GM12801 (cell line): Measurements from ENCODE around the gene ARMC3.

Experiments used
- CTCF ChIP-seq: IDR thresholded peaks from one replicate; pipeline ENCODE4 v1.5.1; 2011; ENCODE audit warnings: control low read depth; ENCODE audit not compliant: insufficient read length; ENCODE audit errors: extremely low read depth

Gene ARMC3

GRCh38 chr10:23065181-23065948, 137.5 kb downstream of the ARMC3 start:
- no peak for TF ChIP-seq CTCF

- TF ChIP-seq CTCF = no peak
Measured at GRCh38 chr10:23067337-23067736, 139.5 kb downstream of the ARMC3 start.

GRCh38 chr10:23067939-23068775, 140.3 kb downstream of the ARMC3 start:
- TF ChIP-seq CTCF = no peak

DNA sequence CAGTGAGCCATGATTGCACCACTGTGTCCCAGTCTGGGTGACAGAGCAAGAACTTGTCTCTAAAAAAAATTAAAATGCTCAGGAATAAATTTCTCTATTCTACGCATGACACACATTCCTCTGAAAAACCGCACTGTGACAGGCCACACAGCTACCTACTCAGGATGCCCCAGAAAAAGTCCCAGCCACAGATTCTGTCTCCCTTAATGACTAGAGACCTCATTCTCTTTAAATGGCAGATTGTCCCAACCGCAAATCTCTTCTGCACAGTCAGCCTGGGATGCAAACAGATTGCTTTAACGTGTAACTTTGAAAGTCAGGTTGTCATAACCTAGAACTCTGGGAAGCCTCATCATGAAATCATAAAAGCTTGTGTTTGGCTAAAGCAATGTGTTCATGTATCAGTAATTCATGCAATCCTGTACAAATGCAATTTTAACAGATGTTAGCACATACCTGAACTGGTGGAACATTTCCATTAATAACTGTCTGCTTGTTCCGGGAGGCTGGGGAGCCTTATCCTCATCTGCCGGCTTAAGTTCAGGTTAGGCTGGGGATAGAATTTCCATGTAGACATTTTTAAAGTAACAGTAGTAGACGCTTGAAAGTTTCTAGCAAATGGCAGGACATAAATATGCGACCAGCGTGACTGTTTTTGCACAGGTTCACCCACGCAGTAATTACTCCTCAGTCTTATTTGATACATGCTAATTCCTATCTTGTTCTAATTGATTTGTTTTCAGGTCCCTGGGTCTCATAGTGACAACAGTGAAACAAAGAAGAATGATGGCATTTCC, 141.4 kb downstream of the ARMC3 start:
- TF ChIP-seq CTCF = no peak

DNA sequence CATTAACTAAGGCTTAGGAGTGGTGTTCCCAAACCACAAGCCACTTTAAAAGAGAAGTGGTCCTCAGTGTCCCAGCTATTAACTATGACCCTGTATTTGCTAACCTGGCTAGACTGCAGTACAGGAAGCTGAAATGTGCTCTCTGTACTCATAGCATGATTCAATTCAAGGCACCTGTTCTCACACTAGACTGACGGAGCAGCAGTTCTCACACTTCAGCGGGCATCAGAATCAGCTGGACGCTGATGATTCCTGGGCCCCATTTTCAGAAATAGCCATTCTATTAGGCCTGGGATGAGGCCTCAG, 143.0 kb downstream of the ARMC3 start:
- no peak for TF ChIP-seq CTCF

DNA sequence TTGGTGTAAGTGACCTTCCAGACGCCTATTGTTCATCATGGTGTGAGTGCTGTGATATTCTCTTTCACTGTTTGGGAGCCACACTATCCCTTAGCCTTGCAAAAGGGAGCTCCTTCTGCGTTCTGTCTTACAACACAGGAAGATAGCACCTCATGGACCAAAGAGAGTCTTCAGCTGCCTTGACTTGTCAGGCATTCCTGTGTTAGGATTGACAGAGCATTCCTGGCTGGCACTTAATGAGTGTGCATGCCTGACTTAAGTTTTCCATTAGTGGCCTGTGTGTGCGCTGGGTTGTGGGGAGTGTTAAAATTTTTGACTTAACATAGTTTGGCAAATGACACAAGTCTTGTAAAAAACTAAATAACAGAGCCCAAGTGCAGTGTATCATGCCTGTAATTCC, 145.7 kb downstream of the ARMC3 start:
- TF ChIP-seq CTCF = no peak

DNA sequence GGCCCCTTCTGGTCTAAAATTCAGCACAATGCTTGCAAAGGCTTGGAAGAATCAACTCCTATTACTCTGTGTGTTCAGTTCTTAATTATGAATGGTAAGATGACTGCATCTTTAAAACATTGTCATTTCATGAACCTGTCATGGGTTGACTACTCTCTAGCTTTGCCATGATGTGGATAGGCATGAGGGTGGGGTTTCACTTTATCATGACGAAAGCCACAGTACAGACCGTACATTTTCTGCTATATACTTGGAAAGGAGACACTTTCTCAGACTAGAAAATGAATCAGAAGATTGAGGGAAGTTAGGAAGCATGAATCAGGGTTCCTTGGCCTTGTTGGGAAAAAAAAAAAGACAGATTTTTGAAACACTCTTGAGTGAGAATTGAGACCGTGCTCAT, 147.8 kb downstream of the ARMC3 start:
- TF ChIP-seq CTCF = no peak
